K562 (cell line): ENCODE measurements around the gene MORC4.

ENCODE experiments used
- BRCA1 ChIP-seq, 2 experiments: fragments of 450-650 bp in 1 of 2; sonication (generic) in 1 of 2; formaldehyde crosslinking in 1 of 2; IDR thresholded peaks; 2 replicates each; pipeline versions ENCODE4 v1.5.0 to v1.6.1; 2017 to 2020; ENCODE audit warnings: mild to moderate bottlenecking in 1 of 2, missing genetic modification reagents in 1 of 2
- EP300 ChIP-seq: IDR thresholded peaks from 2 replicates; pipeline ENCODE4 v1.6.1; 2012; ENCODE audit warnings: low read length, improper control_type of control experiment
- NFXL1 ChIP-seq: fragments of 450-650 bp; formaldehyde crosslinking; IDR thresholded peaks from 2 replicates; pipeline ENCODE4 v1.4.0; 2021; ENCODE audit warnings: mild to moderate bottlenecking
- SP2 ChIP-seq: IDR thresholded peaks from 2 replicates; pipeline ENCODE4 v1.6.1; 2011; ENCODE audit warnings: mild to moderate bottlenecking, low read depth, low read length, moderate library complexity; ENCODE audit not compliant: poor library complexity, severe bottlenecking; ENCODE audit errors: extremely low read depth
- ZNF41 ChIP-seq: fragments of 250-450 bp; sonication (Bioruptor Pico); conservative IDR thresholded peaks from 2 replicates; pipeline ENCODE4 v1.4.0; 2020; ENCODE audit warnings: mild to moderate bottlenecking
- ZNF561 ChIP-seq: fragments of 450-650 bp; formaldehyde crosslinking; conservative IDR thresholded peaks from 2 replicates; pipeline ENCODE4 v1.4.0; 2020; ENCODE audit warnings: mild to moderate bottlenecking, moderate library complexity
- TF ChIP-seq, protein P1 (sequence below): sonication (generic); formaldehyde crosslinking; IDR thresholded peaks from 2 replicates; pipeline ENCODE4 v1.8.0; 2022; ENCODE audit warnings: mild to moderate bottlenecking, missing genetic modification reagents

DNA sequence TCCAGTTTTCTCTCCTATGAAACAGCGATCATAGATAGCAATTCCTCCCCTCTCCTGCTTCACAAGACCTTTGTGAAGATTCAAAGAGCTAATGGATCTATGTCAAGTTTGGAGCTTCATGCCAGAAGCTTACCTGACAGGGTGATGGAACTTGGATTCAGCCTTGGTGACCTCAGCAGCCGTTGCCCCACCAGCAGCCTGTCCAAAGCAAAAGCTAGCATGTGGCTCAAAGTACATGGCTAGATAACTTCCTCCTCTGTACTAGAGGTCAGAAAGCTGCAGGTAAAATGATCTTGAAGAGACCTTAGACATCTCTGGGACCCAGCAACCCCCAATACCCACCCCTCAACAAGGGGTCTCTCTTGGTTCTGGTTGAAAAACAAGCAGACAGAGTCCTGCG lies 98.7 kb downstream of the MORC4 start:
- TF ChIP-seq ZNF561 (CRISPR knock-in tag) (no peak), ZNF41 (no peak), BRCA1 (IDR thresholded peaks at IDR 0.05) (no peak), BRCA1 (CRISPR knock-in tag; IDR thresholded peaks at IDR 0.05) (no peak), SP2 (no peak), NFXL1 (CRISPR knock-in tag) (no peak), EP300 (no peak)
- TF ChIP-seq, protein P1, sequence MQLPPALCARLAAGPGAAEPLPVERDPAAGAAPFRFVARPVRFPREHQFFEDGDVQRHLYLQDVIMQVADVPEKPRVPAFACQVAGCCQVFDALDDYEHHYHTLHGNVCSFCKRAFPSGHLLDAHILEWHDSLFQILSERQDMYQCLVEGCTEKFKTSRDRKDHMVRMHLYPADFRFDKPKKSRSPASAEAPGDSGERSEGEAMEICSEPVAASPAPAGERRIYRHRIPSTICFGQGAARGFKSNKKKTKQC = no peak
